ENCODE results near the gene MKKS. TPM values are rescaled to one million over a fixed set of nuclear protein-coding genes. Genes with fewer than 3 reads are reported as not detected.

Gene MKKS
- total RNA-seq (2014; rRNA removed; shearing (Covaris generic)) = 4.2 and 5.5 TPM in 2 replicates

GRCh38 chr20:10433623-10434466 is at the start of gene MKKS:
Gene MKKS, minus strand, starts transcription at chr20:10434222. Its CDS starts 20,708 bp downstream, at chr20:10413514.
- peak; percentile 91 for DNase-seq (ENCODE audit: low spot score)

- no peak for DNase-seq (ENCODE audit: low spot score)
Observed at GRCh38 chr20:10483691-10484090, 49.7 kb upstream of the MKKS start.

GRCh38 chr20:10481676-10482075 is 47.7 kb upstream of the MKKS start:
- no peak for DNase-seq (ENCODE audit: low spot score)

GRCh38 chr20:10478930-10479329 is 44.9 kb upstream of the MKKS start:
- DNase-seq (ENCODE audit: low spot score) = no peak

- no peak for DNase-seq (ENCODE audit: low spot score)
Observed at GRCh38 chr20:10478205-10478604, 44.2 kb upstream of the MKKS start.

GRCh38 chr20:10476319-10476724 is 42.3 kb upstream of the MKKS start:
- no peak for DNase-seq (ENCODE audit: low spot score)

- DNase-seq (ENCODE audit: low spot score) = no peak
Observed at GRCh38 chr20:10475225-10475624, 41.2 kb upstream of the MKKS start.

GRCh38 chr20:10474606-10475184 is 40.7 kb upstream of the MKKS start:
- no peak for DNase-seq (ENCODE audit: low spot score)

GRCh38 chr20:10472871-10473270 is 38.8 kb upstream of the MKKS start:
- DNase-seq (ENCODE audit: low spot score) = no peak

GRCh38 chr20:10470276-10470675 is 36.3 kb upstream of the MKKS start:
- DNase-seq (ENCODE audit: low spot score) = no peak

- peak; percentile 52 for DNase-seq (ENCODE audit: low spot score)
Observed at GRCh38 chr20:10469599-10469998, 35.6 kb upstream of the MKKS start.

- no peak for DNase-seq (ENCODE audit: low spot score)
Observed at GRCh38 chr20:10469056-10469455, 35.0 kb upstream of the MKKS start.

GRCh38 chr20:10468340-10468845 is 34.4 kb upstream of the MKKS start:
- DNase-seq (ENCODE audit: low spot score) = no peak

GRCh38 chr20:10467681-10468339 is 33.8 kb upstream of the MKKS start:
- DNase-seq (ENCODE audit: low spot score) = no peak

GRCh38 chr20:10466855-10467254 is 32.8 kb upstream of the MKKS start:
- no peak for DNase-seq (ENCODE audit: low spot score)

- no peak for DNase-seq (ENCODE audit: low spot score)
Observed at GRCh38 chr20:10466325-10466724, 32.3 kb upstream of the MKKS start.

GRCh38 chr20:10465135-10465534 is 31.1 kb upstream of the MKKS start:
- no peak for DNase-seq (ENCODE audit: low spot score)

- no peak for DNase-seq (ENCODE audit: low spot score)
Observed at GRCh38 chr20:10463622-10464021, 29.6 kb upstream of the MKKS start.

- DNase-seq (ENCODE audit: low spot score) = no peak
Observed at GRCh38 chr20:10462516-10462915, 28.5 kb upstream of the MKKS start.

GRCh38 chr20:10461495-10461894 is 27.5 kb upstream of the MKKS start:
- DNase-seq (ENCODE audit: low spot score) = no peak

- DNase-seq (ENCODE audit: low spot score) = no peak
Observed at GRCh38 chr20:10454151-10454750, 20.2 kb upstream of the MKKS start.

GRCh38 chr20:10453241-10453640 is 19.2 kb upstream of the MKKS start:
- DNase-seq (ENCODE audit: low spot score) = no peak
